Activated effector memory CD4-positive, alpha-beta T cell treated with Interleukin-2 at 50 U/mL for 16 hours (primary cell): ENCODE results near the gene RPS13.
"Not testable (repeated sequence)": the region's sequence is repeated elsewhere in the genome, so short reads cannot be mapped to it uniquely, and the experiment has no call there.

ENCODE experiments used
- DNase-seq: peaks from one replicate; pipeline ENCODE4 v3.0.0-alpha.2; 2020

Gene RPS13

GRCh38 chr11:17077520-17078401, at the start of gene RPS13:
TSS of gene RPS13 (minus strand) at chr11:17077667. CDS start at chr11:17077641, 26 bp downstream.
- DNase-seq = peak; percentile 93

GRCh38 chr11:17121981-17122380, 44.5 kb upstream of the RPS13 start:
- no peak for DNase-seq

GRCh38 chr11:17117262-17117661, 39.8 kb upstream of the RPS13 start:
- no peak for DNase-seq

GRCh38 chr11:17116117-17116516, 38.6 kb upstream of the RPS13 start:
- no peak for DNase-seq

GRCh38 chr11:17107745-17108144, 30.3 kb upstream of the RPS13 start:
- DNase-seq = not testable (repeated sequence)

GRCh38 chr11:17105404-17106040, 28.1 kb upstream of the RPS13 start:
- DNase-seq = not testable (repeated sequence)

GRCh38 chr11:17102462-17102861, 25.0 kb upstream of the RPS13 start:
- DNase-seq = no peak

GRCh38 chr11:17098658-17099057, 21.2 kb upstream of the RPS13 start:
- DNase-seq = no peak

- no peak for DNase-seq
These were observed 20.6 kb upstream of the RPS13 start for GRCh38 chr11:17098038-17098437.

- DNase-seq = not testable (repeated sequence)
These were observed 8.5 kb upstream of the RPS13 start for GRCh38 chr11:17085976-17086375.

GRCh38 chr11:17077240-17077519, 287 bp downstream of the RPS13 start:
- no peak for DNase-seq

- no peak for DNase-seq
These were observed 789 bp downstream of the RPS13 start for GRCh38 chr11:17076517-17077239.

- no peak for DNase-seq
These were observed 2.0 kb downstream of the RPS13 start for GRCh38 chr11:17075506-17075905.

GRCh38 chr11:17073370-17074027, 4.0 kb downstream of the RPS13 start:
- no peak for DNase-seq

- DNase-seq = no peak
These were observed 10.1 kb downstream of the RPS13 start for GRCh38 chr11:17067417-17067816.

GRCh38 chr11:17066691-17067090, 10.8 kb downstream of the RPS13 start:
- DNase-seq = no peak

GRCh38 chr11:17063171-17064002, 14.1 kb downstream of the RPS13 start:
- no peak for DNase-seq

GRCh38 chr11:17051146-17051545, 26.3 kb downstream of the RPS13 start:
- DNase-seq = not testable (repeated sequence)

- DNase-seq = not testable (repeated sequence)
These were observed 29.0 kb downstream of the RPS13 start for GRCh38 chr11:17048491-17048890.

GRCh38 chr11:17046690-17047089, 30.8 kb downstream of the RPS13 start:
- no peak for DNase-seq

GRCh38 chr11:17036666-17037658, 40.5 kb downstream of the RPS13 start:
- no peak for DNase-seq
